SK-N-SH treated with all-trans-retinoic acid at 6 μM for 48 hours (cell line): ENCODE data around the gene KRT20.

ENCODE experiments used
- ATAC-seq: fragments of 200-7000 bp; cut with Tn5 transposase; 3 replicates; pipeline ENCODE4 v1.9.1; 2020; ENCODE audit warnings: mild to moderate bottlenecking, moderate library complexity
- ARNTL ChIP-seq: fragments of 450-650 bp; formaldehyde crosslinking; IDR thresholded peaks from 2 replicates; pipeline ENCODE4 v1.5.0; 2020; ENCODE audit warnings: low read depth, mild to moderate bottlenecking, moderate library complexity, borderline replicate concordance
- BACH2 ChIP-seq: fragments of 250-450 bp; sonication (Bioruptor Pico); IDR thresholded peaks from 2 replicates; pipeline ENCODE4 v1.9.0; 2021; ENCODE audit warnings: mild to moderate bottlenecking, borderline replicate concordance
- CREB5 ChIP-seq: fragments of 250-450 bp; sonication (Bioruptor Pico); IDR thresholded peaks from 2 replicates; pipeline ENCODE4 v1.5.1; 2020; ENCODE audit warnings: low read depth, mild to moderate bottlenecking, moderate library complexity
- CSDC2 ChIP-seq: fragments of 250-450 bp; sonication (Bioruptor Pico); IDR thresholded peaks from 2 replicates; pipeline ENCODE4 v1.5.0; 2020; ENCODE audit warnings: mild to moderate bottlenecking, moderate library complexity
- CSRNP3 ChIP-seq: fragments of 250-450 bp; sonication (Bioruptor Pico); IDR thresholded peaks from 2 replicates; pipeline ENCODE4 v1.5.1; 2021; ENCODE audit warnings: mild to moderate bottlenecking, moderate library complexity
- ESRRG ChIP-seq: fragments of 250-450 bp; sonication (Bioruptor Pico); IDR thresholded peaks from 2 replicates; pipeline ENCODE4 v1.6.1; 2021; ENCODE audit warnings: mild to moderate bottlenecking
- GLIS3 ChIP-seq: fragments of 250-450 bp; sonication (Bioruptor Pico); IDR thresholded peaks from 2 replicates; pipeline ENCODE4 v1.5.0; 2020; ENCODE audit warnings: mild to moderate bottlenecking, moderate library complexity
- ISL1 ChIP-seq: fragments of 250-450 bp; sonication (Bioruptor Pico); IDR thresholded peaks from 2 replicates; pipeline ENCODE4 v2.1.2; 2022; ENCODE audit warnings: mild to moderate bottlenecking, moderate library complexity
- OSR1 ChIP-seq: fragments of 250-450 bp; sonication (Bioruptor Pico); IDR thresholded peaks from 2 replicates; pipeline ENCODE4 v1.8.0; 2022; ENCODE audit warnings: moderate library complexity, mild to moderate bottlenecking, inconsistent platforms
- PATZ1 ChIP-seq: fragments of 250-450 bp; sonication (Bioruptor Pico); IDR thresholded peaks from 2 replicates; pipeline ENCODE4 v1.8.0; 2020; ENCODE audit warnings: mild to moderate bottlenecking, moderate library complexity, borderline replicate concordance
- POU6F1 ChIP-seq: fragments of 250-450 bp; sonication (Bioruptor Pico); IDR thresholded peaks from 2 replicates; pipeline ENCODE4 v1.8.0; 2021; ENCODE audit warnings: low read depth, mild to moderate bottlenecking, moderate library complexity, borderline replicate concordance
- PPARA ChIP-seq: fragments of 250-450 bp; sonication (Bioruptor Pico); IDR thresholded peaks from 2 replicates; pipeline ENCODE4 v1.5.0; 2020; ENCODE audit warnings: mild to moderate bottlenecking, borderline replicate concordance
- RARB ChIP-seq: fragments of 250-450 bp; sonication (Bioruptor Pico); IDR thresholded peaks from 2 replicates; pipeline ENCODE4 v1.8.0; 2021; ENCODE audit warnings: mild to moderate bottlenecking, moderate library complexity
- SNAI2 ChIP-seq: fragments of 250-450 bp; sonication (Bioruptor Pico); IDR thresholded peaks from 2 replicates; pipeline ENCODE4 v1.5.0; 2020; ENCODE audit warnings: mild to moderate bottlenecking, moderate library complexity
- TCF4 ChIP-seq: fragments of 250-450 bp; sonication (Bioruptor Pico); IDR thresholded peaks from 2 replicates; pipeline ENCODE4 v1.8.0; 2021; ENCODE audit warnings: mild to moderate bottlenecking, moderate library complexity, borderline replicate concordance
- TOX ChIP-seq: fragments of 250-450 bp; sonication (Bioruptor Pico); IDR thresholded peaks from 2 replicates; pipeline ENCODE4 v1.8.0; 2021; ENCODE audit warnings: mild to moderate bottlenecking, moderate library complexity, borderline replicate concordance
- TSHZ2 ChIP-seq: fragments of 250-450 bp; sonication (Bioruptor Pico); IDR thresholded peaks from 2 replicates; pipeline ENCODE4 v1.5.0; 2020; ENCODE audit warnings: mild to moderate bottlenecking, moderate library complexity
- ZFP3 ChIP-seq: fragments of 250-450 bp; sonication (Bioruptor Pico); IDR thresholded peaks from 2 replicates; pipeline ENCODE4 v1.5.0; 2020; ENCODE audit warnings: mild to moderate bottlenecking, moderate library complexity
- ZFP30 ChIP-seq: fragments of 450-650 bp; formaldehyde crosslinking; IDR thresholded peaks from 2 replicates; pipeline ENCODE4 v1.5.0; 2022; ENCODE audit warnings: mild to moderate bottlenecking, moderate library complexity
- ZNF565 ChIP-seq: fragments of 450-650 bp; formaldehyde crosslinking; conservative IDR thresholded peaks from 2 replicates; pipeline ENCODE4 v1.5.0; 2020; ENCODE audit warnings: low read depth, mild to moderate bottlenecking, moderate library complexity
- ZNF70 ChIP-seq: fragments of 450-650 bp; formaldehyde crosslinking; IDR thresholded peaks from 2 replicates; pipeline ENCODE4 v1.5.0; 2020; ENCODE audit warnings: mild to moderate bottlenecking, moderate library complexity
- ZNF8 ChIP-seq: fragments of 450-650 bp; formaldehyde crosslinking; IDR thresholded peaks from 2 replicates; pipeline ENCODE4 v1.5.0; 2020; ENCODE audit warnings: mild to moderate bottlenecking, moderate library complexity

The KRT20 gene

GRCh38 chr17:40873801-40874200 lies 11.2 kb downstream of the KRT20 start:
- ATAC-seq: no peak
- TF ChIP-seq GLIS3 (CRISPR knock-in tag): no peak
- TF ChIP-seq PATZ1 (CRISPR knock-in tag): no peak
- TF ChIP-seq CSDC2: no peak
- no peak for TF ChIP-seq CSRNP3
- TF ChIP-seq RARB (CRISPR knock-in tag): no peak
- TF ChIP-seq SNAI2 (CRISPR knock-in tag): no peak
- no peak for TF ChIP-seq PPARA (CRISPR knock-in tag)
- TF ChIP-seq BACH2 (CRISPR knock-in tag): no peak
- no peak for TF ChIP-seq ZNF565 (CRISPR knock-in tag)
- no peak for TF ChIP-seq TOX
- TF ChIP-seq ESRRG: no peak
- TF ChIP-seq ZFP30 (CRISPR knock-in tag): no peak
- no peak for TF ChIP-seq OSR1 (CRISPR knock-in tag)
- no peak for TF ChIP-seq ZFP3
- no peak for TF ChIP-seq TCF4 (CRISPR knock-in tag)
- no peak for TF ChIP-seq TSHZ2 (CRISPR knock-in tag)
- no peak for TF ChIP-seq ZNF70 (CRISPR knock-in tag)
- TF ChIP-seq CREB5 (CRISPR knock-in tag): no peak
- TF ChIP-seq ISL1: no peak

GRCh38 chr17:40873255-40873654 lies 11.8 kb downstream of the KRT20 start:
- ATAC-seq: no peak
- TF ChIP-seq TOX (no peak), PATZ1 (CRISPR knock-in tag) (no peak), ISL1 (no peak), POU6F1 (CRISPR knock-in tag) (no peak), SNAI2 (CRISPR knock-in tag) (no peak), PPARA (CRISPR knock-in tag) (no peak), ZNF8 (CRISPR knock-in tag) (no peak), ARNTL (CRISPR knock-in tag) (no peak), CSRNP3 (no peak), RARB (CRISPR knock-in tag) (no peak), GLIS3 (CRISPR knock-in tag) (no peak), BACH2 (CRISPR knock-in tag) (no peak)
- TF ChIP-seq, all 23 proteins: peak for 0
